Measurements from ENCODE around the gene FIGNL2. TPM values are rescaled to one million over a fixed set of nuclear protein-coding genes. Genes with fewer than 3 reads are reported as not detected.

The FIGNL2 gene
- total and polyA plus RNA-seq, 5 donors: 0.18 to 0.39 (median 0.26) TPM

- H3K27ac ChIP-seq (ENCODE audit: low read length): no peak overlapping the region
- WGBS: 83% methylated on average over 6 of the region's 6 CpGs
- no peak for DNase-seq
Observed at GRCh38 chr12:51788876-51789275, 59.6 kb downstream of the FIGNL2 start.

GRCh38 chr12:51785906-51786305 is 62.6 kb downstream of the FIGNL2 start:
- Histone ChIP-seq H3K4me3 (ENCODE audit: low read length) (no peak overlapping the region), H3K27me3 (ENCODE audit: control insufficient read depth, insufficient read depth) (no peaks in the 10 kb centered on the region), H3K9me3 (ENCODE audit: control insufficient read depth, low read length) (no peaks in the 10 kb centered on the region), H3K4me1 (ENCODE audit: control insufficient read depth, insufficient read depth, low read length) (no peaks in the 10 kb centered on the region), H3K27ac (ENCODE audit: low read length) (no peak overlapping the region)
- no peak for ATAC-seq
- DNase-seq: no peak
- intact Hi-C loops (cut with DNase I): no loop called here
- WGBS: 86% methylated on average over 2 of the region's 2 CpGs

More at GRCh38 chr12:51788876-51789275, 59.6 kb downstream of the FIGNL2 start:
- no peaks in the 10 kb centered on the region for H3K4me1 ChIP-seq (ENCODE audit: control insufficient read depth, insufficient read depth, low read length)
- no peaks in the 10 kb centered on the region for H3K9me3 ChIP-seq (ENCODE audit: control insufficient read depth, low read length)
- intact Hi-C loops (cut with DNase I): no loop called here
- no peak overlapping the region for H3K4me3 ChIP-seq (ENCODE audit: low read length)
- no peak for ATAC-seq
- no peaks in the 10 kb centered on the region for H3K27me3 ChIP-seq (ENCODE audit: control insufficient read depth, insufficient read depth)

GRCh38 chr12:51784688-51785087 is 63.8 kb downstream of the FIGNL2 start:
- Histone ChIP-seq H3K4me3 (ENCODE audit: low read length) (no peak overlapping the region), H3K9me3 (ENCODE audit: control insufficient read depth, low read length) (no peaks in the 10 kb centered on the region), H3K27ac (ENCODE audit: low read length) (no peak overlapping the region), H3K4me1 (ENCODE audit: control insufficient read depth, insufficient read depth, low read length) (no peaks in the 10 kb centered on the region), H3K27me3 (ENCODE audit: control insufficient read depth, insufficient read depth) (no peaks in the 10 kb centered on the region)
- no peak for ATAC-seq
- DNase-seq: no peak
- intact Hi-C loops (cut with DNase I): no loop called here
- WGBS: 84% methylated on average over 3 of the region's 3 CpGs

- Histone ChIP-seq H3K4me1 (ENCODE audit: control insufficient read depth, insufficient read depth, low read length) (no peaks in the 10 kb centered on the region), H3K27me3 (ENCODE audit: control insufficient read depth, insufficient read depth) (no peaks in the 10 kb centered on the region), H3K9me3 (ENCODE audit: control insufficient read depth, low read length) (no peaks in the 10 kb centered on the region), H3K4me3 (ENCODE audit: low read length) (no peak overlapping the region), H3K27ac (ENCODE audit: low read length) (no peak overlapping the region)
- no peak for ATAC-seq
- DNase-seq: no peak
- intact Hi-C loops (cut with DNase I): no loop called here
- WGBS: 86% methylated on average over 5 of the region's 5 CpGs
Observed at GRCh38 chr12:51779876-51780275, 68.6 kb downstream of the FIGNL2 start.

- no peak overlapping the region for H3K27ac ChIP-seq (ENCODE audit: low read length)
- ATAC-seq: no peak
- no peak for DNase-seq
- no peak overlapping the region for H3K4me3 ChIP-seq (ENCODE audit: low read length)
- H3K9me3 ChIP-seq (ENCODE audit: control insufficient read depth, low read length): no peaks in the 10 kb centered on the region
- WGBS: 86% methylated on average over 3 of the region's 3 CpGs
- H3K4me1 ChIP-seq (ENCODE audit: control insufficient read depth, insufficient read depth, low read length): no peaks in the 10 kb centered on the region
- H3K27me3 ChIP-seq (ENCODE audit: control insufficient read depth, insufficient read depth): no peaks in the 10 kb centered on the region
- intact Hi-C loops (cut with DNase I): no loop called here
Observed at GRCh38 chr12:51777973-51778372, 70.5 kb downstream of the FIGNL2 start.

- H3K9me3 ChIP-seq (ENCODE audit: control insufficient read depth, low read length): no peaks in the 10 kb centered on the region
- no peak overlapping the region for H3K27ac ChIP-seq (ENCODE audit: low read length)
- 52% methylated on average over 2 of the region's 2 CpGs for WGBS
- DNase-seq (no peak), ATAC-seq (no peak)
- H3K27me3 ChIP-seq (ENCODE audit: control insufficient read depth, insufficient read depth): no peaks in the 10 kb centered on the region
- intact Hi-C loops (cut with DNase I): no loop called here
- H3K4me1 ChIP-seq (ENCODE audit: control insufficient read depth, insufficient read depth, low read length): no peaks in the 10 kb centered on the region
- H3K4me3 ChIP-seq (ENCODE audit: low read length): no peak overlapping the region
Observed at GRCh38 chr12:51777457-51777856, 71.1 kb downstream of the FIGNL2 start.

- intact Hi-C loops (cut with DNase I): no loop called here
- Histone ChIP-seq H3K27ac (ENCODE audit: low read length) (no peak overlapping the region), H3K9me3 (ENCODE audit: control insufficient read depth, low read length) (no peaks in the 10 kb centered on the region), H3K27me3 (ENCODE audit: control insufficient read depth, insufficient read depth) (no peaks in the 10 kb centered on the region), H3K4me1 (ENCODE audit: control insufficient read depth, insufficient read depth, low read length) (no peaks in the 10 kb centered on the region), H3K4me3 (ENCODE audit: low read length) (no peak overlapping the region)
- ATAC-seq: no peak
- WGBS: 73% methylated on average over 2 of the region's 2 CpGs
- no peak for DNase-seq
Observed at GRCh38 chr12:51774933-51775332, 73.6 kb downstream of the FIGNL2 start.

GRCh38 chr12:51773145-51773869 is 75.2 kb downstream of the FIGNL2 start:
- H3K9me3 ChIP-seq (ENCODE audit: control insufficient read depth, low read length): no peaks in the 10 kb centered on the region
- no peak overlapping the region for H3K27ac ChIP-seq (ENCODE audit: low read length)
- intact Hi-C loops (cut with DNase I): no loop called here
- no peaks in the 10 kb centered on the region for H3K27me3 ChIP-seq (ENCODE audit: control insufficient read depth, insufficient read depth)
- ATAC-seq: no peak
- no peak overlapping the region for H3K4me3 ChIP-seq (ENCODE audit: low read length)
- DNase-seq: no peak
- H3K4me1 ChIP-seq (ENCODE audit: control insufficient read depth, insufficient read depth, low read length): no peaks in the 10 kb centered on the region
- WGBS: over 99% methylated on average over 2 of the region's 2 CpGs

- Histone ChIP-seq H3K27ac (ENCODE audit: low read length) (no peak overlapping the region), H3K4me1 (ENCODE audit: control insufficient read depth, insufficient read depth, low read length) (no peaks in the 10 kb centered on the region), H3K9me3 (ENCODE audit: control insufficient read depth, low read length) (no peaks in the 10 kb centered on the region), H3K4me3 (ENCODE audit: low read length) (no peak overlapping the region), H3K27me3 (ENCODE audit: control insufficient read depth, insufficient read depth) (no peaks in the 10 kb centered on the region)
- no peak for DNase-seq
- intact Hi-C loops (cut with DNase I): no loop called here
- ATAC-seq: no peak
- WGBS: 58% methylated on average over 1 of the region's 1 CpG
Observed at GRCh38 chr12:51771008-51771407, 77.5 kb downstream of the FIGNL2 start.

Other genes with a start within 250 kb of the FIGNL2 start
- gene ANKRD33, start 39.4 kb upstream of the FIGNL2 start, total RNA-seq: not detected
- not detected for gene ANKRD33, start 39.4 kb upstream of the FIGNL2 start, polyA plus RNA-seq
- 10 to 100 TPM; 19.8 to 38.8 (median 28.7) TPM for gene ACVRL1, start 58.8 kb upstream of the FIGNL2 start, total RNA-seq
- 18.7 TPM for gene ACVRL1, start 58.8 kb upstream of the FIGNL2 start, polyA plus RNA-seq
- gene ACVR1B, start 103.0 kb upstream of the FIGNL2 start, total RNA-seq: 10 to 100 TPM; 14.6 to 19.4 (median 16.3) TPM
- gene ACVR1B, start 103.0 kb upstream of the FIGNL2 start, polyA plus RNA-seq: 15.2 TPM
- gene TAMALIN, start 158.2 kb upstream of the FIGNL2 start, total RNA-seq: 10 to 100 TPM; 20.8 to 39.3 (median 30.0) TPM
- 30.3 TPM for gene TAMALIN, start 158.2 kb upstream of the FIGNL2 start, polyA plus RNA-seq
- gene NR4A1, start 202.7 kb upstream of the FIGNL2 start, total RNA-seq: 100 to 1,000 TPM in 2 of 4 donors, 10 to 100 TPM in 2; 50.2 to 238 (median 85.2) TPM
- gene NR4A1, start 202.7 kb upstream of the FIGNL2 start, polyA plus RNA-seq: 417 TPM
- 10 to 100 TPM; 24.8 to 30.2 (median 26.9) TPM for gene ATG101, start 221.3 kb upstream of the FIGNL2 start, total RNA-seq
- gene ATG101, start 221.3 kb upstream of the FIGNL2 start, polyA plus RNA-seq: 33.0 TPM
- gene SMIM41, start 231.0 kb upstream of the FIGNL2 start, total RNA-seq: under 1 TPM in 3 of 4 donors, not detected in 1; 0.31 to 0.95 (median 0.44) TPM
- 0.61 TPM for gene SMIM41, start 231.0 kb upstream of the FIGNL2 start, polyA plus RNA-seq